Transverse colon (tissue), 4 donors: Measurements from ENCODE around the gene BLID. TPM values are rescaled to one million over a fixed set of nuclear protein-coding genes. Genes with fewer than 3 reads are reported as not detected.

Experiments used
- DNase-seq: peaks from one replicate; pipeline ENCODE4 v3.0.0-alpha.2; 2019
- H3K27ac ChIP-seq, 4 donors: fragments of 200-600 bp; sonication (generic); 2 replicates each; pipeline ENCODE4 v1.5.1; 2016 to 2018; ENCODE audit warnings: inconsistent platforms in 4 of 4
- H3K27me3 ChIP-seq: fragments of 200-600 bp; sonication (generic); 2 replicates; pipeline ENCODE4 v1.5.1; 2017; ENCODE audit warnings: inconsistent platforms
- H3K36me3 ChIP-seq, 4 donors: fragments of 200-600 bp; sonication (generic); 2 replicates each; pipeline ENCODE4 v1.5.1; 2017 to 2019; ENCODE audit warnings: inconsistent platforms in 4 of 4
- H3K4me1 ChIP-seq, 4 donors: fragments of 200-600 bp; sonication (generic); 2 replicates each; pipeline ENCODE4 v1.5.1; 2017 to 2020; ENCODE audit warnings: inconsistent platforms in 4 of 4
- H3K4me3 ChIP-seq, 4 donors: fragments of 200-600 bp; sonication (generic); 1 replicate in 1 of 4; 2 replicates in 3 of 4; pipeline versions ENCODE4 v1.5.1 to v1.6.1; 2017 to 2019; ENCODE audit warnings: inconsistent platforms in 4 of 4
- H3K9me3 ChIP-seq, 2 donors: fragments of 200-600 bp; sonication (generic); 2 replicates each; pipeline ENCODE4 v1.5.1; 2017 to 2019; ENCODE audit warnings: inconsistent platforms in 2 of 2
- CTCF ChIP-seq, 5 experiments: fragments of 200-600 bp in 3 of 5; fragments of 450-650 bp in 2 of 5; sonication (generic) in 3 of 5; IDR thresholded peaks; 1 replicate in 2 of 5; 2 replicates in 3 of 5; pipeline ENCODE4 v1.5.1; 2016 to 2017; ENCODE audit warnings: antibody characterized with exemption in 5 of 5, inconsistent platforms in 3 of 5, mild to moderate bottlenecking in 2 of 5, moderate library complexity in 1 of 5
- EP300 ChIP-seq: sonication (generic); formaldehyde crosslinking; IDR thresholded peaks from one replicate; pipeline ENCODE4 v1.6.1; 2017; ENCODE audit warnings: antibody characterized with exemption, low read depth
- POLR2A ChIP-seq: fragments of 450-650 bp; IDR thresholded peaks from one replicate; pipeline ENCODE4 v1.6.1; 2016; ENCODE audit warnings: antibody characterized with exemption, mild to moderate bottlenecking, moderate library complexity
- POLR2AphosphoS5 ChIP-seq, 3 donors: sonication (generic); formaldehyde crosslinking; IDR thresholded peaks; one replicate each; pipeline ENCODE4 v1.6.1; 2016; ENCODE audit warnings: antibody characterized with exemption in 3 of 3
- WGBS, 2 donors: methylation state at CpG; one replicate each; pipeline ENCODE4 v1.1.5; 2018; ENCODE audit warnings: low coverage in 1 of 2; 5-methylcytosine and 5-hydroxymethylcytosine counted together
- in situ Hi-C, 4 donors: fragments of 200-750 bp; cut with MboI; loops; one replicate each; pipeline versions ENCODE4 v1.15.0 to v1.15.1; 2017; ENCODE audit warnings: low sequenced_read_pairs in 3 of 4, low pct_ligation_motif_present in 1 of 4, low pct_unique_long_range_greater_than_20kb in 1 of 4
- intact Hi-C: fragments of 100-400 bp; cut with DNase I; formaldehyde crosslinking; loops from one replicate; pipeline ENCODE4 v1.15.1; 2023; ENCODE audit warnings: low total_unique reads
- total RNA-seq, 4 donors: library from RNA; depleted of rRNA; stranded (reverse); fragments of >200 nt; gene quantifications; one replicate each; pipeline ENCODE4 v1.1.0, GENCODE V29; 2016

The BLID gene
- total RNA-seq, 4 donors from 2014 or later: not detected

GRCh38 chr11:122140500-122140899 is 24.5 kb upstream of the BLID start:
- no peaks in the 10 kb centered on the region for H3K9me3 ChIP-seq
- no peaks in the 10 kb centered on the region for H3K4me1 ChIP-seq
- H3K27me3 ChIP-seq: no peaks in the 10 kb centered on the region
- no peak for DNase-seq
- intact Hi-C loops: no loop called here
- in situ Hi-C loops: no loop called here
- TF ChIP-seq EP300 (no peak), POLR2AphosphoS5 (IDR thresholded peaks at IDR 0.05) (no peak), POLR2A (no peak), CTCF (IDR thresholded peaks at IDR 0.05) (no peak)
- no peaks in the 10 kb centered on the region for H3K36me3 ChIP-seq
- WGBS, 2 donors: 36 to 40% methylated on average over 2 of the region's 2 CpGs
- H3K27ac ChIP-seq: no peak overlapping the region
- no peak overlapping the region for H3K4me3 ChIP-seq

- DNase-seq: no peak
- intact Hi-C loops (no loop called here), in situ Hi-C loops (no loop called here)
- 18 to 44% methylated on average over 1 of the region's 1 CpG for WGBS, 2 donors
- no peaks in the 10 kb centered on the region for H3K27me3 ChIP-seq
- H3K4me1 ChIP-seq: no peaks in the 10 kb centered on the region
- TF ChIP-seq POLR2AphosphoS5 (IDR thresholded peaks at IDR 0.05) (no peak), CTCF (IDR thresholded peaks at IDR 0.05) (no peak), EP300 (no peak), POLR2A (no peak)
- no peak overlapping the region for H3K4me3 ChIP-seq
- H3K36me3 ChIP-seq: no peaks in the 10 kb centered on the region
- no peaks in the 10 kb centered on the region for H3K9me3 ChIP-seq
- no peak overlapping the region for H3K27ac ChIP-seq
Measured at GRCh38 chr11:122139595-122139866, 23.5 kb upstream of the BLID start.

- intact Hi-C loops: no loop called here
- TF ChIP-seq CTCF (IDR thresholded peaks at IDR 0.05): no peak
- TF ChIP-seq EP300: no peak
- TF ChIP-seq POLR2A: no peak
- TF ChIP-seq POLR2AphosphoS5 (IDR thresholded peaks at IDR 0.05): no peak
- in situ Hi-C loops: no loop called here
- H3K9me3 ChIP-seq: no peaks in the 10 kb centered on the region
- 56 to 74% methylated on average over 5 of the region's 5 CpGs for WGBS, 2 donors
- H3K27ac ChIP-seq: no peak overlapping the region
- no peaks in the 10 kb centered on the region for H3K27me3 ChIP-seq
- H3K4me3 ChIP-seq: no peak overlapping the region
- no peaks in the 10 kb centered on the region for H3K36me3 ChIP-seq
- no peak for DNase-seq
- no peaks in the 10 kb centered on the region for H3K4me1 ChIP-seq
Measured at GRCh38 chr11:122138744-122139594, 23.0 kb upstream of the BLID start.

GRCh38 chr11:122137078-122137793 is 21.2 kb upstream of the BLID start:
- 15 to 21% methylated on average over 2 of the region's 2 CpGs for WGBS, 2 donors
- no peak for TF ChIP-seq POLR2AphosphoS5 (IDR thresholded peaks at IDR 0.05)
- TF ChIP-seq CTCF (IDR thresholded peaks at IDR 0.05): no peak
- no peak for TF ChIP-seq POLR2A
- TF ChIP-seq EP300: no peak
- Histone ChIP-seq H3K4me3 (no peak overlapping the region), H3K27ac (peak overlapping the region; percentile 18 to 35 (median 28)), H3K4me1 (no peaks in the 10 kb centered on the region), H3K9me3 (no peaks in the 10 kb centered on the region), H3K27me3 (no peaks in the 10 kb centered on the region), H3K36me3 (no peaks in the 10 kb centered on the region)
- intact Hi-C loops: no loop called here
- in situ Hi-C loops: no loop called here
- no peak for DNase-seq
